Daoy (cell line): ENCODE measurements around the gene ANKRD11. TPM values are rescaled to one million over a fixed set of nuclear protein-coding genes. Genes with fewer than 3 reads are reported as not detected.

Experiments used
- DNase-seq: peaks from one replicate; pipeline ENCODE4 v3.0.0-alpha.2; 2015; ENCODE audit warnings: low read depth
- total RNA-seq: library from RNA; depleted of rRNA; stranded (reverse); fragments of >200 nt; shearing (Covaris generic); gene quantifications from 2 replicates; pipeline ENCODE4 v1.2.3, GENCODE V29; 2014; rRNA removed

The ANKRD11 gene
- total RNA-seq, 1 experiment from 2014 or later, result 27.8 TPM

GRCh38 chr16:89243664-89244063 lies 246.7 kb downstream of the ANKRD11 start:
- no peak for DNase-seq

GRCh38 chr16:89242795-89243200 lies 247.6 kb downstream of the ANKRD11 start:
- no peak for DNase-seq

- DNase-seq, result peak; percentile 73
Observed at GRCh38 chr16:89241187-89242007, 249.0 kb downstream of the ANKRD11 start.

DNA sequence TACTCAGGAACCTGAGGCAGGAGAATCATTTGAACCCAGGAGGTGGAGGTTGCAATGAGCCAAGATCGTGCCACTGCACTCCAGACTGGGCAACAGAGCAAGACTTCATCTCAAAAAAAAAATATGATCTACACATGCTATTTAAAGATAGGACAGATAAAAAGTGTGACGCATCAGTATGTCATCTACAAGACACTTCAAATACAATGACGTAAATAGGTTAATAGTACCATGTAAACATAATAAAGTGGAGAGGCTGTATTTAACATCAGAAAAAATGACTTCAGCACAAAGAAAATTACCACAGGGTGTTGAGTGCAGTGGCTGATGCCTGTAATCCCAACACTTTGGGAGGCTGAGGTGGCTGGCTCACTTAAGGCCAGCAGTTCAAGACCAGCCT lies 252.6 kb downstream of the ANKRD11 start:
- DNase-seq, result no peak

GRCh38 chr16:89233678-89234490 lies 256.5 kb downstream of the ANKRD11 start:
- DNase-seq, result no peak

DNA sequence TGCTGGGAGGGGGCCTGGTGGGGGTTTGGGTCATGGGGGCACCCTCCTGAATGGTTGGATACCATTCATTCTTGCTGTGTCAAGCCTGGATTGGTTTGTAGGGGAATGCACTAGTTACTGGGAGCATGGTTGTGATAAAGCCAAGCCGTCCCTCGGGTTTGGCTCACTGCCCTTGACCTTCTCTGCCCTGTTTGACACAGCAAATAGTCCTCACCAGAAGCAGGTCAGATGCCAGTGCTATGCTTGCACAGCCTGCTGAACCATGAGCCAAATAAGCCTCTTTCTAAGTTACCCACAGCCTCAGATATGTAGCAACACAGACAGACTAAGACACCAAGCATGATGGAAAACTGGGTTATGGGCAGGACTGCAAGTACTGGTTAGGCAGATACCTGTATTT lies 258.3 kb downstream of the ANKRD11 start:
- no peak for DNase-seq

- DNase-seq, result no peak
Observed at GRCh38 chr16:89230255-89230654, 260.1 kb downstream of the ANKRD11 start.

DNA sequence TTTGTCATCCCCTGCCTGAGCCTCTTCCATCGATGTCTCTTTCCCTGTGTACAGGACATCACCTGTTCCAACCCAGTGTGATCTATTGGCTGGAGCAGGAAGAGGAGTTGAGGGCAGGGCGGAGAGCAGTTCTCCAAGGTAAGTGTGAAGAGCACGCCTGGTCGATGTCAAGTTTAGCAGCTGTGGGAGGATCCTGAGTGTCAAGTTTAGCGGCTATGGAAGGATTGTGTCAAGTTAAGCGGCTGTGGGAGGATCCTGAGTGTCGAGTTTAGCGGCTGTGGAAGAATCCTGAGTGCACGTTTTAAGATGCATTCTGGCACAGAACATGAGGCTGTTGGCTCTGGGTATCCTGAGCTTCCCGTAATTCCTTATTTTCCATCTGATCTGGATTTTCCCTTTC lies 265.7 kb downstream of the ANKRD11 start:
- DNase-seq, result no peak

DNA sequence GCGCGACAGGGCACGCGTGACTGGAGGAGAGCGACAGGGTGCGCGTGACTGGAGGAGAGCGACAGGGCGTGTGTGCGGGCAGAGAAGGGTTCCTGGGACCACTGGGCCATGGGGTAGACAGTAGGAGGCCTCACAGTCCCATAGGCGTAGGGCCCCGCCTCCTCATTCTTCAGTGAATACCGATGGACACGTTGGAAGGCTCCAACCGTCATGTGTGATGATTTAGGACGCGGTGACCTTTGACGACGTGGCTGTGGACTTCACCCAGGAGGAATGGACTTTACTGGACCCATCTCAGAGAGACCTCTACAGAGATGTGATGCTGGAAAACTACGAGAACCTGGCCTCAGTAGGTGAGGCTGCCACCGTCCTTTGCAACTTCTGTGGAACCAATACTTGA lies 267.4 kb downstream of the ANKRD11 start:
- DNase-seq, result no peak

GRCh38 chr16:89221604-89222003 lies 268.8 kb downstream of the ANKRD11 start:
- DNase-seq, result no peak

DNA sequence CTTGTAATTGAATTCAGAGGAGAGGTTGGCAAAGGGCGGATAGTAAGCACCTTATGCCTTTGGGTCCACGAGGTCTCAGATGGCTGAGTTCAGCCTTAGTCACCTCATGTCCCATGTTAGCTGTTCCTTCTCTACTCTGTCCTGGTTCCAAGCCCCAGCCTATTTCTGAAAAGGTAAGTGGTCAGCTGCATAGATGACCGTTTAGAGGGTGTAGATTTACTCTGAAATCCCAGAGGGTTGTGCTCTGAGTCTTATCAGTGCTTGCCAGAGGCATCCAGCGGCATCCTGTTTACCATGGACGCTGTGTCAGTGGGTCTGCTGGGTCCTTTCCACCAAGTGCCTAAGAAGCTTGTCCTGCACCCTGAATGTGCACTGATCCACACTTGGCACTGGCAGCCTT lies 271.0 kb downstream of the ANKRD11 start:
- DNase-seq, result no peak

Other genes starting within 250 kb of the ANKRD11 start
- 43.1 and 49.9 TPM in 2 replicates for gene SPG7, start 17.8 kb upstream of the ANKRD11 start, total RNA-seq
- 4,474 and 4,750 TPM in 2 replicates for gene RPL13, start 70.1 kb upstream of the ANKRD11 start, total RNA-seq
- gene CPNE7, start 85.2 kb upstream of the ANKRD11 start, total RNA-seq, result 2.6 and 3.4 TPM in 2 replicates
- 0.09 TPM in 1 of 2 replicates, not detected in the other for gene DPEP1, start 123.1 kb upstream of the ANKRD11 start, total RNA-seq
- gene CHMP1A, start 167.1 kb upstream of the ANKRD11 start, total RNA-seq, result 69.7 and 80.2 TPM in 2 replicates
- 4.9 and 6.7 TPM in 2 replicates for gene SPATA33, start 167.3 kb upstream of the ANKRD11 start, total RNA-seq
- gene CDK10, start 196.1 kb upstream of the ANKRD11 start, total RNA-seq, result 9.9 and 11.4 TPM in 2 replicates
- 5.4 and 8.6 TPM in 2 replicates for gene SPATA2L, start 211.1 kb upstream of the ANKRD11 start, total RNA-seq
- gene VPS9D1, start 230.3 kb upstream of the ANKRD11 start, total RNA-seq, result 3.3 and 4.7 TPM in 2 replicates
- gene ZNF276, start 231.0 kb upstream of the ANKRD11 start, total RNA-seq, result 7.2 and 10.3 TPM in 2 replicates